CD4-positive, alpha-beta memory T cell (primary cell): ENCODE measurements around the gene NAV3. TPM values are rescaled to one million over a fixed set of nuclear protein-coding genes. Genes with fewer than 3 reads are reported as not detected.

Source experiments
- CTCF ChIA-PET: fragments of 350-600 bp; sonication (Branson Sonifier 250); formaldehyde crosslinking; loops from one replicate; lab custom pipeline; 2021; ENCODE audit warnings: inconsistent platforms; ENCODE audit not compliant: partially characterized antibody; lab: Charles Lee
- POLR2A ChIA-PET: fragments of 350-600 bp; sonication (Branson Sonifier 250); formaldehyde crosslinking; loops from one replicate; lab custom pipeline; 2021; ENCODE audit not compliant: partially characterized antibody; lab: Charles Lee
- DNase-seq, 5 donors: peaks; one replicate each; pipeline versions ENCODE4 v3.0.0 to v3.0.0-alpha.2; 2020 to 2022; ENCODE audit warnings: mixed read lengths in 1 of 5
- H3K27ac ChIP-seq: one replicate; pipeline ENCODE4 v1.7.0; 2013; ENCODE audit warnings: low read depth, low read length
- H3K27me3 ChIP-seq: 2 replicates; pipeline ENCODE4 v1.7.0; 2013; ENCODE audit warnings: mild to moderate bottlenecking, low read length, moderate library complexity; ENCODE audit not compliant: insufficient read depth
- H3K36me3 ChIP-seq: 2 replicates; pipeline ENCODE4 v1.7.0; 2013; ENCODE audit warnings: mild to moderate bottlenecking, low read length, moderate library complexity; ENCODE audit not compliant: insufficient read depth
- H3K4me1 ChIP-seq: 2 replicates; pipeline ENCODE4 v1.7.0; 2013; ENCODE audit warnings: mild to moderate bottlenecking, low read length, moderate library complexity; ENCODE audit not compliant: insufficient read depth
- H3K4me3 ChIP-seq, 2 donors: one replicate each; pipeline ENCODE4 v1.7.0; 2013; ENCODE audit warnings: low read length in 2 of 2, mild to moderate bottlenecking in 1 of 2
- H3K9me3 ChIP-seq, 2 donors: one replicate each; pipeline ENCODE4 v1.7.0; 2013; ENCODE audit warnings: low read length in 2 of 2, control low read depth in 1 of 2; ENCODE audit not compliant: control insufficient read depth in 1 of 2
- H3K27ac Mint-ChIP-seq, 7 donors: one replicate each; pipeline ENCODE4 v1.8.0; 2020 to 2021; ENCODE audit warnings: mixed read lengths in 7 of 7, mild to moderate bottlenecking in 6 of 7, inconsistent platforms in 3 of 7, moderate library complexity in 3 of 7
- H3K27me3 Mint-ChIP-seq, 2 donors: one replicate each; pipeline ENCODE4 v1.8.0; 2020 to 2021; ENCODE audit warnings: mixed read lengths in 2 of 2
- H3K36me3 Mint-ChIP-seq, 2 donors: one replicate each; pipeline ENCODE4 v1.8.0; 2020 to 2021; ENCODE audit warnings: mixed read lengths in 2 of 2, inconsistent platforms in 1 of 2, mild to moderate bottlenecking in 1 of 2
- H3K4me1 Mint-ChIP-seq, 4 donors: one replicate each; pipeline ENCODE4 v1.8.0; 2020 to 2021; ENCODE audit warnings: mixed read lengths in 4 of 4, mild to moderate bottlenecking in 1 of 4
- H3K4me3 Mint-ChIP-seq, 8 donors: one replicate each; pipeline ENCODE4 v1.8.0; 2020 to 2021; ENCODE audit warnings: mixed read lengths in 8 of 8, mild to moderate bottlenecking in 7 of 8, moderate library complexity in 6 of 8, inconsistent platforms in 3 of 8
- H3K9me3 Mint-ChIP-seq, 8 donors: one replicate each; pipeline ENCODE4 v1.8.0; 2020 to 2021; ENCODE audit warnings: mixed read lengths in 8 of 8, mild to moderate bottlenecking in 5 of 8, inconsistent platforms in 3 of 8, moderate library complexity in 1 of 8
- intact Hi-C: fragments of 100-400 bp; cut with micrococcal nuclease; formaldehyde crosslinking; loops from one replicate; pipeline ENCODE4 v1.15.1; 2023
- polyA plus RNA-seq, 2 donors: library from polyadenylated mRNA; unstranded; fragments of 300-500 nt; fragmentation: Illumina TruSeq; gene quantifications; one replicate each; pipeline ENCODE4 v1.2.3, GENCODE V29; 2021
- total RNA-seq, 2 experiments: library from RNA; stranded (reverse); gene quantifications; one replicate each; pipeline ENCODE4 v1.2.3, GENCODE V29; 2021

The NAV3 gene
- total and polyA plus RNA-seq, 4 experiments from 2014 or later = not detected

DNA sequence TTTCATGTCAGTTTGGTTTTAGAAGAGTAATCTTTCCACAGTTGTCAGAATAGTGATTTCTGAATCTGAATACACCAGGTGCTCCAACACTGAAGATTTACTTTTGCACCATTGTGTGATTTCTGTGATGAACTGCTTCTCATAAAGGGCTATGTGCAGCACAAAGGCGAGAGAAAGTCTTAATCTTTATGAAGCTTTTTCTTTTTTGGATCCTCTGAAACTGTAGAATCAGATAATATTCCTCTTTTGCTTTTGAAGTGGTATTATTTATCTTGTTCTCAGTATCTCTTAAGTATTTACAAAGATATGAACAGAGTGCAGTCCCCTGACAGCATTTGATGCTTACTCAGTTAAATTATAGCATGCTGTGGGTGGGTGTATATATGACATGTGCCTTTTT is 207.8 kb downstream of the NAV3 start:
- Histone ChIP-seq H3K4me3 (no peak overlapping the region), H3K9me3 (no peaks in the 10 kb centered on the region), H3K36me3 (no peaks in the 10 kb centered on the region), H3K4me1 (no peaks in the 10 kb centered on the region), H3K27ac (no peak overlapping the region), H3K27me3 (no peaks in the 10 kb centered on the region)
- POLR2A ChIA-PET = no interaction called here
- intact Hi-C loops = no loop called here
- H3K27me3 Mint-ChIP-seq = no peaks in the 10 kb centered on the region
- no peaks in the 10 kb centered on the region for H3K36me3 Mint-ChIP-seq
- H3K4me1 Mint-ChIP-seq = no peaks in the 10 kb centered on the region
- CTCF ChIA-PET = no interaction called here
- DNase-seq = no peak
- no peak overlapping the region for H3K27ac Mint-ChIP-seq
- H3K4me3 Mint-ChIP-seq = no peak overlapping the region
- peaks cover 0 to 9% (median under 1%) of the 10 kb centered on the region in 8 donors for H3K9me3 Mint-ChIP-seq

DNA sequence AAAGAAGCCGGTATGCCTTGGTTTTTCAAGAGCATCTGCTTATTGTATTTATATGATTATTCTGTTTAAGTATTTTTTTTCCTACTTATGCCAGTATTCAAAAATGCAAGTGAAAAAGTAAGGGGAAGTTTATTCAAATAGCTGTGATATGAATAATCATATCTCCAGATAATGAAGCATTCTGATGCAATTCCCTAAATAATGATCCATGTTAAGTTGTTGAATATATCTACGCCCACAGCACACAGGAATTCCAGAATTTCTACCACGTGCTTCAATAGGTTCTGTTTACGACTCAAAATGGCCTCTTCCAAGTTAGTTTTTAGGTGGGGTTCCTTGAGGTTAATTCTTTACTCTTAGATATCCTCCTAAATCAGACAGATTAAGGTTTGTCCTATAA is 208.3 kb downstream of the NAV3 start:
- ChIA-PET POLR2A (no interaction called here), CTCF (no interaction called here)
- no peak for DNase-seq
- Histone ChIP-seq H3K27ac (no peak overlapping the region), H3K4me1 (no peaks in the 10 kb centered on the region), H3K9me3 (no peaks in the 10 kb centered on the region), H3K36me3 (no peaks in the 10 kb centered on the region), H3K27me3 (no peaks in the 10 kb centered on the region), H3K4me3 (no peak overlapping the region)
- no peak overlapping the region for H3K4me3 Mint-ChIP-seq
- no peak overlapping the region for H3K27ac Mint-ChIP-seq
- no peaks in the 10 kb centered on the region for H3K36me3 Mint-ChIP-seq
- intact Hi-C loops = no loop called here
- H3K4me1 Mint-ChIP-seq = no peaks in the 10 kb centered on the region
- no peaks in the 10 kb centered on the region for H3K27me3 Mint-ChIP-seq
- peaks cover 0 to 9% (median under 1%) of the 10 kb centered on the region in 8 donors for H3K9me3 Mint-ChIP-seq

DNA sequence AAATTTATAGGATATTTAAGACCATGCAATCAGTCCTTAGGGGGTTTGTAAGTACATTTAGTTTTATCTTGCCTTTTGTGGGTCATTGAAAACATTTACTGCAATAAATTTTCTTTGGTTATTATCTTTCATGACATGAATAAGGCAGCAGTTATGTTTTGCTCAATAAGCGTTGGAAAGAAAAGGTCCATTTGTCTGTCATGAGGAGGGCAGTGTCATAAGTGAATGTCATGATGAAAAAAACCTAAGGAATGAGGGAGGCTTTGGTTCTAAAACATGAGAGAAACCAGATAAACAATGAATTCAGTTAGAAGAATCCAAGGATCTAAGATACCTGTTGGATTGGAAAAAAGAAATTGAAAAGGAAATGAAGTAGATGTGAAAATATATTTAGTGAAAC is 209.4 kb downstream of the NAV3 start:
- no peak overlapping the region for H3K4me3 Mint-ChIP-seq
- no peaks in the 10 kb centered on the region for H3K4me1 Mint-ChIP-seq
- H3K27me3 Mint-ChIP-seq = no peaks in the 10 kb centered on the region
- Histone ChIP-seq H3K27ac (no peak overlapping the region), H3K36me3 (no peaks in the 10 kb centered on the region), H3K9me3 (no peaks in the 10 kb centered on the region), H3K4me3 (no peak overlapping the region), H3K4me1 (no peaks in the 10 kb centered on the region), H3K27me3 (no peaks in the 10 kb centered on the region)
- peaks cover 0 to 10% (median 7%) of the 10 kb centered on the region in 8 donors for H3K9me3 Mint-ChIP-seq
- ChIA-PET POLR2A (no interaction called here), CTCF (no interaction called here)
- no peak overlapping the region for H3K27ac Mint-ChIP-seq
- DNase-seq = no peak
- intact Hi-C loops = no loop called here
- H3K36me3 Mint-ChIP-seq = no peaks in the 10 kb centered on the region

DNA sequence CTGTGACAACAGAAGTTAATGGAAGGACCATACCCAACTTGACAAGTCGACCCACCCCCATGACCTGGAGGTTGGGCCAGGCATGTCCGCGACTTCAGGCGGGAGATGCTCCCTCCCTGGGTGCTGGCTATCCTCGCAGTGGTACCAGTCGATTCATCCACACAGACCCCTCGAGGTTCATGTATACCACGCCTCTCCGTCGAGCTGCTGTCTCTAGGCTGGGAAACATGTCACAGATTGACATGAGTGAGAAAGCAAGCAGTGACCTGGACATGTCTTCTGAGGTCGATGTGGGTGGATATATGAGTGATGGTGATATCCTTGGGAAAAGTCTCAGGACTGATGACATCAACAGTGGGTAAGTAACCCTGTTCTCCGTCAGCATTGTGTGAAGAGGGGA is 220.1 kb downstream of the NAV3 start:
- no peaks in the 10 kb centered on the region for H3K36me3 Mint-ChIP-seq
- Histone ChIP-seq H3K27me3 (no peaks in the 10 kb centered on the region), H3K36me3 (no peaks in the 10 kb centered on the region), H3K4me3 (no peak overlapping the region), H3K27ac (no peak overlapping the region), H3K9me3 (no peaks in the 10 kb centered on the region), H3K4me1 (no peaks in the 10 kb centered on the region)
- peaks cover 0 to 26% (median 16%) of the 10 kb centered on the region in 8 donors for H3K9me3 Mint-ChIP-seq
- ChIA-PET POLR2A (no interaction called here), CTCF (no interaction called here)
- H3K27me3 Mint-ChIP-seq = no peaks in the 10 kb centered on the region
- H3K4me1 Mint-ChIP-seq = no peaks in the 10 kb centered on the region
- intact Hi-C loops = no loop called here
- DNase-seq = no peak
- no peak overlapping the region for H3K27ac Mint-ChIP-seq
- no peak overlapping the region for H3K4me3 Mint-ChIP-seq

DNA sequence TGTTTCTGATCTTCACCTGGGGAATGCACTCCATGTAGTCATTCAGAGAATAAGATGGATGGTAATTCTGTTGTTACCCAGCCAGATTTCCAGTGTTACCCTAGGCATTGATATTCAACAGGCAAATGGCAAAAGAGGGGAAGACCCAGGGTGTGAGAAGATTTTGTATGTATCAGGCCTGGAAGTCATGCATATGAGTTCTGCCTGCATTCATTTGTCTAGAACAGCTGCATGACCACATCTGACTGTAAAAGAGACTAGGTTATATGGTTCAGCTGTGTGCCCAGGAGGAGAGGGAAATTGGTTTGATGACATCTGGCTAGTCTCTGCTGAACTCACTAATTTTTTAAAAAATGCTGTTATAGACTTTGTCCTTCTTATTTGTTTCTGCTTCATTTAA is 224.9 kb downstream of the NAV3 start:
- no peak for DNase-seq
- CTCF ChIA-PET = no interaction called here
- Mint-ChIP-seq H3K4me1 (no peaks in the 10 kb centered on the region), H3K9me3 (peaks cover 0 to 5% (median 3%) of the 10 kb centered on the region in 8 donors), H3K4me3 (no peak overlapping the region), H3K27ac (no peak overlapping the region), H3K27me3 (no peaks in the 10 kb centered on the region), H3K36me3 (no peaks in the 10 kb centered on the region)
- Histone ChIP-seq H3K4me3 (no peak overlapping the region), H3K27me3 (no peaks in the 10 kb centered on the region), H3K36me3 (no peaks in the 10 kb centered on the region), H3K9me3 (no peaks in the 10 kb centered on the region), H3K4me1 (no peaks in the 10 kb centered on the region), H3K27ac (no peak overlapping the region)
- intact Hi-C loops = no loop called here
- POLR2A ChIA-PET = no interaction called here

DNA sequence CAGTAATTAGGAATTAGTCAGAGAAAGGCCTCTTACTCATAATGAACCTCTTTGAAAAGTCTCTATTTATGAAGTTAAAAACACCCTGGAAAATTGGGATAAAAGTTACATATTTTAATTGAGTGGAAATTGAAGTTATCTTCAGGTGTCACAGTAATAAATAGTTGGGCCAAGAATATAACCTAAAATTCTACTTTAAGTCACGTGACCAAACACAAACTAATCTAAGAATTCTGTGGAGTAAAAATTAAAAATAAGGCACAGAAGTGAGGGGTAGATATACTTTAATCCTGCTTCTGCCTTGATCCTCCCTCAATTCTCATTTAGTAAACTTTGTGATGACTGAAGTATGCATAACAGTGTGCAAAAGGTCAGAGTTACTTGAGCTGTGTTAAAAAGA is 226.4 kb downstream of the NAV3 start:
- H3K4me3 Mint-ChIP-seq = no peak overlapping the region
- no peaks in the 10 kb centered on the region for H3K4me1 Mint-ChIP-seq
- POLR2A ChIA-PET = no interaction called here
- Histone ChIP-seq H3K4me3 (no peak overlapping the region), H3K9me3 (no peaks in the 10 kb centered on the region), H3K27me3 (no peaks in the 10 kb centered on the region), H3K4me1 (no peaks in the 10 kb centered on the region), H3K27ac (no peak overlapping the region), H3K36me3 (no peaks in the 10 kb centered on the region)
- no peaks in the 10 kb centered on the region for H3K27me3 Mint-ChIP-seq
- CTCF ChIA-PET = no interaction called here
- no peaks in the 10 kb centered on the region for H3K36me3 Mint-ChIP-seq
- DNase-seq = no peak
- peaks cover 0 to 3% (median 0%) of the 10 kb centered on the region in 8 donors for H3K9me3 Mint-ChIP-seq
- intact Hi-C loops = no loop called here
- H3K27ac Mint-ChIP-seq = no peak overlapping the region

DNA sequence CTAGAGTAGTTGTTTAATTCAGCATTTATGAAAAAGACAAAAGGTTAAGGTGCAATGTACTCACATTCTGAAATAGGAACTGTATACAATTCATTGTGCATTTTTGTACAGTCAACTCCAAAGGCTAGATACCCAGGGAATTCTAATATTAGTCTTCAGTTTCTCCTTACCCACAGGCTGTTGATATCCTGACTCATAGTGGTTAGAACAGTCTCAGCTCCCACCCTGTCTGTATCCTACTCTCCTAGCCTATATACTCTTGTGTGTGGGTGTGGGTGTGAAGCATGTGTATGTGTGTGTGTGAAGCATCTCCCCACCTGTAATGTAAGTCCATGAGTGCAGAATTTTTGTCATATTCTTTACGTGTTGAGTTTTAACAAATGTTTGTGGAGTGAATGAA is 229.5 kb downstream of the NAV3 start:
- Mint-ChIP-seq H3K4me3 (no peak overlapping the region), H3K27me3 (no peaks in the 10 kb centered on the region), H3K4me1 (no peaks in the 10 kb centered on the region), H3K36me3 (no peaks in the 10 kb centered on the region), H3K9me3 (peaks cover 0 to 3% (median 0%) of the 10 kb centered on the region in 8 donors), H3K27ac (no peak overlapping the region)
- ChIA-PET CTCF (no interaction called here), POLR2A (no interaction called here)
- Histone ChIP-seq H3K9me3 (no peaks in the 10 kb centered on the region), H3K27ac (no peak overlapping the region), H3K36me3 (no peaks in the 10 kb centered on the region), H3K4me3 (no peak overlapping the region), H3K4me1 (no peaks in the 10 kb centered on the region), H3K27me3 (no peaks in the 10 kb centered on the region)
- no peak for DNase-seq
- intact Hi-C loops = no loop called here

DNA sequence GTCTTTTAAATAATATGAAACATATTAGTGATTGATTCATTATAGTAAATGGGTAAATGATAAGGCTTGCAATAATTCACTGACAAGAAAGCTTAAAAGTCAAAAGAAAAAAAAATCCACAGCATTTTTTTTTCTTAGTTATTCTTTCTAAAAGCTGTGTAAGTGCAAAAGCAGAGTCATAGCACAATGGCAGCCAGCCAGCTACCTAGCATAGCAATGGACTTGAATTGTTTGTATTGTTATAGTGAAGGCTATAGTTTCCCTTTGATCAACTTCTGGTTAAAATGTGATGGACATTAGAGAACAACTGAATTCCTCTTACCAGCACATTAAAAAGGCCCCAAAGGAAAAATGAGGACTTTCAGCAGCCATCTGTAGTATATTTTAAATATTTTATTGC is 232.1 kb downstream of the NAV3 start:
- Mint-ChIP-seq H3K27me3 (no peaks in the 10 kb centered on the region), H3K27ac (no peak overlapping the region), H3K9me3 (peaks cover 0 to 3% (median 0%) of the 10 kb centered on the region in 8 donors), H3K4me3 (no peak overlapping the region), H3K36me3 (no peaks in the 10 kb centered on the region), H3K4me1 (no peaks in the 10 kb centered on the region)
- intact Hi-C loops = no loop called here
- Histone ChIP-seq H3K36me3 (no peaks in the 10 kb centered on the region), H3K9me3 (no peaks in the 10 kb centered on the region), H3K4me3 (no peak overlapping the region), H3K27me3 (no peaks in the 10 kb centered on the region), H3K27ac (no peak overlapping the region), H3K4me1 (no peaks in the 10 kb centered on the region)
- no peak for DNase-seq
- ChIA-PET CTCF (no interaction called here), POLR2A (no interaction called here)
